ENCODE measurements around the gene SPINK7. TPM values are rescaled to one million over a fixed set of nuclear protein-coding genes. Genes with fewer than 3 reads are reported as not detected.
"Not testable (repeated sequence)": the region's sequence is repeated elsewhere in the genome, so short reads cannot be mapped to it uniquely, and the experiment has no call there.

The SPINK7 gene
- not detected in 2 replicates for total RNA-seq

DNA sequence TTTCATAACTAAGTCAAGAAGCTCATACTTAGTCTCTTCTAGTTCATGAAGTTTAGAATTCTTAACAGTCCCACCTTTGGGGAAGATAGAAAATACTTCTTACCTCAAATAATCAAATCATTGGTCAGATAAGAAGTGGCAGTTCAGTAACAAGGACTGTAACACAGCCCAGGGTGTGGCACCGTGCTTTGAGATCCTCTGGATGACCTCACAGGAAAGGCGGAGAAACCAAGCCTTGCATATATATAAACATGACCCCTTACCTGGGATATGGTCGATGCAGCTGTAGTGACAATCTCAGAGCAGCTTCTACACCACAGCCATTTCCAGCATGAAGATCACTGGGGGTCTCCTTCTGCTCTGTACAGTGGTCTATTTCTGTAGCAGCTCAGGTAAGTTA, at the start of gene SPINK7:
SPINK7 (plus strand) TSS at position 271 of the 400 bp plus-strand sequence; CDS start at position 332, 61 bp downstream.
- DNase-seq (ENCODE audit: low read depth in 2 of 2) = no peak

DNA sequence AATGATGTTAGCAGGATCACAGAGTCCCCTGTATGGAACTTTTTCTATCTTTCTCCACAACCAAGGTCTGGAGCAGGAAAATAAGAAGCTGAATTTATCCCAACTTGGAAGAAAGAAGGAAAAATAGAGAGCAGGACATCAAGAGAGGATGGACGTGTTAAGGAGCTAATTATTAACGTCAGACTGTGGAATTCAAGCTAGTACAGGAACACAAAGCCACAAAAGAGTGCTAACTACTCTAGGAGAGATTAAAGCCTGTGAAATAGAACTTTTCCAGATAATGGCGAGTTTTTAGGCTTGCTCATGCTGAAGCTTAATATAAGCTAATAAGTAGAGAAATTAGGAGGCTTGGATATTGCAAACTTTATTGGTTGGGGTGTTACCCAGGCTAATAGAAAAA, 44.3 kb upstream of the SPINK7 start:
- DNase-seq (ENCODE audit: low read depth in 2 of 2) = no peak

DNA sequence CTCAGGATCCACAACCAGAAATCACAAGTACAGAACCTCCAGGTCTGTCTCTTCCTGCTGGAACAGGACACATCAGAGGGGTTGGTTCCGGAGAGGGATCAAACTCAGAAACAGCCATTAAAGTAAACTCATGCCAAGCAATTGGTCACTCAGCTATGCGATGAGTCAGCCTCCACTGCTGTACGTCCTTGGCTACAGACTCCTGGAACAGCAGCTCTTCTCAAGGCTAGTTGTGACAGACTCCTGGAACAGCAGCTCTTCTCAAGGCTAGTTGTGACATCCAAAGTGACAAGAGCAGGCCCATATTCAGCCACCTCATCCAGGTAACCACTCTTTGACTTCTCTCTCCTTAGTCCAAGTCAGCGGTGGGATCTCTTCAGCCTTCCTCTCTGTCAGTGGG, 43.7 kb upstream of the SPINK7 start, which contains the start of gene SPINK13:
SPINK13 (plus strand) TSS at position 229 of the 400 bp plus-strand sequence. CDS start 1,279 bp downstream, outside the sequence.
- peak in 1 of 2 donors; percentile 78 for DNase-seq (ENCODE audit: low read depth in 2 of 2)

DNA sequence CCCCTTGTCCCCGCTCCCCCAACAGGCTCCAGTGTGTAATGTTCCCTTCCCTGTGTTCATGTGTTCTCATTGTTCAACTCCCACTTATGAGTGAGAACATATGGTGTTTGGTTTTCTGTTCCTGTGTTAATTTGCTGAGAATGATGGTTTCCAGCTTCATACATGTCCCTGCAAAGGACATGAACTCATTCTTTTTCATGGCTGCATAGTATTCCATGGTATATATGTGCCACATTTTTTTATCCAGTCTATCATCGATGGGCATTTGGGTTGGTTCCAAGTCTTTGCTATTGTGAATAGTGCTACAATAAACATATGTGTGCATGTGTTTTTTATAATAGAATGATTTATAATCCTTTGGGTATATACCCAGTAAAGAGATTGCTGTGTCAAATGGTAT, 37.1 kb upstream of the SPINK7 start:
- not testable (repeated sequence) for DNase-seq (ENCODE audit: low read depth in 2 of 2)

DNA sequence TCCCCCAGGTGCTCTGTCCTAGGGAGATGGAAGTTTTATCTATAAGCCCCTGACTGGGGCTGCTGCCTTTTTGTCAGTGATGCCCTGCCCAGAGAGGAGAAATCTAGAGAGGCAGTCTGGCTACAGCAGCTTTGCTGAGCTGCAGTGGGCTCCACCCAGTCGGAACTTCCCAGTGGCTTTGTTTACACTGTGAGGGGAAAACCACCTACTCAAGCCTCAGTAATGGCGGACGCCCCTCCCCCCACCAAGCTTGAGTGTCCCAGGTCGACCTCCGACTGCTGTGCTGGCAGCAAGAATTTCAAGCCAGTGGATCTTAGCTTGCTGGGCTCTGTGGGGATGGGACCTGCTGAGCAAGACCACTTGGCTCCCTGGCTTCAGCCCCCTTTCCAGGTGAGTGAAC, 31.3 kb upstream of the SPINK7 start:
- not testable (repeated sequence) for DNase-seq (ENCODE audit: low read depth in 2 of 2)

DNA sequence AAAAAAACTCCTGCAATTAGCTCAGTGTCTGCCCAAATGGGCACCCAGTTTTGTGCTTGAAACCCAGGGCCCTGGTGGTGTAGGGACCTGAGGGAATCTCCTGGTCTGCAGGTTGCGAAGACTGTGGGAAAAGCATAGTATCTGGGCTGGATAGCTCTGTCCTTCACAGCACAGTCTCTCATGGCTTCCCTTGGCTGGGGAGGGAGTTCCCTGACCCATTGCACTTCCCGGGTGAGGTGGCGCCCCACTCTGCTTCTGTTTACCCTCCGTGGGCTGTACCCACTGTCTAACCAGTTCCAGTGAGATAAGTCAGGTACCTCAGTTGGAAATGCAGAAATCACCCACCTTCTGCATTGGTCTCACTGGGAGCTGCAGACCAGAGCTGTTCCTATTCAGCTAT, 30.9 kb upstream of the SPINK7 start:
- not testable (repeated sequence) for DNase-seq (ENCODE audit: low read depth in 2 of 2)

DNA sequence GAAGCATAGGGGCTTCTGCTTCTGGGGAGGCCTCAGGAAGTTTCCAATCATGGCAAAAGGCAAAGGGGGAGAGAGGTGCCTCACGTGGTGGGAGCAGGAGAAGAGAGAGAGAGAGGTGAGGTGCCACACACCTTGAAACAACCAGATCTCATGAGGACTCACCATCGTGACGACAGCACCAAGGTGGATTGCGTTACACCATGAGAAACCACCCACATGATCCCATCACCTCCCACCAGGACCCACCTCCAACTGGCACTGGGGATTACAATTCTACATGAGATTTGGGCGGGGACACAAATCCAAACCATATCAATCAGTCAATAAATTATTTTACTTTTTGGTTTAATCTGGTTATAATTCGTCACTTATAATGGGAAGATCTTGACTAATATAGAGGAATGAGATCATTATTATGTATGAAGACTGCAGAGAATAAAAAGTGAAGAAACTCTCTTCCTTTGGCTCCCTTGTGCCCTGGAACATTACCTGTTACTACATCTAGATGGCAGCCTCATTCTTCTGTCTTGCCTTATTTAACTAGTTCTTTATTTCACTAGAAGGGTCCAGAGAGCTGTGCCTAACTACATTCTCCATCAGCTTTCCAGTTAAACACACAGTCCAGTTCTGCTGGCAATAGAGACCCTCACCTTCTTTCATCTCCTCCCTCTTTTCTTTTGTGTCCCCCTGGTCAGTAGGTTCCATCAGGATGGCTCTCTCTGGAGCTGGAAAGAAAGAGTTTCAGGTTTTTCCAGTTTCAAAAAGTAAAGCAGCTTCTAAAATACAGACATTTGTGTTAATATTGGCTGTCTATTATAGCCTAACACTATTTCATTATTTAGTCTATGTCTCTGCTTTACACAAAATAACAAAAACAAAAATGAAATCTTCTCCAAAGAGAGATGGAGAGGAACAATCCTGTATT, 21.7 kb upstream of the SPINK7 start:
- DNase-seq (ENCODE audit: low read depth in 2 of 2) = peak; percentile 12 to 29

DNA sequence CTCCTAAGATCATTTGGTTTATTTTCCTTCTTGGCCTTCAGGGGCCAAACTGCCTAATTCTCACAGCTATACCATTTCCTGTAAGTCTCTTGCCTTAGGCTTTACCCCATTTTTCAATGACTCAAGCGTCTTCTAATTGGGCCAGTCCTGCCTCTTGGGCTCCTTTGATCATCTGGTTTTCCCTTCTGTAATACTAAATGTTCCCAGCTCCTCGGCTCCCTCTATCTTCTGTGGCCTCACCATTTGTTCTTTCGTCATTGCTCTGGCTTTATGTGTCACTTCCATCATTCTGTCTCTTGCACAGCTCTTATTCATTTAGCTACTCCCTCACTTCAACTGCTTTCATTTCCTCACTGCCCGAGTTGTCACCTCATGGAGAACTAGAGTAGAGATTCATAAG, 14.5 kb upstream of the SPINK7 start:
- DNase-seq (ENCODE audit: low read depth in 2 of 2) = no peak

DNA sequence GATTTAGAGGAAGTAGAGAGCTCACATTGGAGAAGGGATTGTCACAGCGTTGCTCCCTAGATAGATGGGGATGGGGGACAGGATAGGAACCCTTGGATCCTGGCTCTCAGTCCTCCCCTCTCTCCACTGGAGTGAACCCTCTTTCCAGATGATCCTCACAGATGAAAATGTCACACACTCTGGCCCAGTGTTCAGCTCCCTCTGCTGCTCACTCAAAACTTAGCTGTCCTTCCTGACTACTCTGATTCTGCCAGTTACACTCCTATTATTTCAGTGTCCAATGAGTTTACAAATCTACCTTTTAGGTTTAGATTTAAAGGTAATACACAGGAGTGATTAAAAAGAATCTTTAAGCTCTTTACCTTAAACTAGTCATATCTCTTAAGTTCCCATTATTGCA, 5.8 kb upstream of the SPINK7 start:
- no peak for DNase-seq (ENCODE audit: low read depth in 2 of 2)

DNA sequence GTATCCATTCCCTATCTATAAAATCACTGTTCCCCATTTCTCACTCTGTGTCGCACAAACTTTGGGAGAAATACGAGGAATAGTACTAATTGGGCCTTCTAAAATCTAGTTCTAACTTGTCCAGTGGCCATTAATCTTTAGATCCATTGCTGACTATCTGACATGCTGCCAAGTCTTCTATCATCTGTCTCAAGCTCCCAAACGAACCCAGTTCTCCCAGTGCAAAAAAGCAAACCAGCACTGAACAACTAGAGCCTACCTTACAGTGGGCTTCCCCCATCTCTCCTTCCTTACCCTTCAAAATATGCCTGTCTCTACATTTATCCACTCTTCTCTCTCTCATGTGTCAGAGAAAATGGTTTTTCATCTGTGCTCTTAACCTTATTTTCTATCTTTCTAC, 3.2 kb upstream of the SPINK7 start:
- DNase-seq (ENCODE audit: low read depth in 2 of 2) = no peak

DNA sequence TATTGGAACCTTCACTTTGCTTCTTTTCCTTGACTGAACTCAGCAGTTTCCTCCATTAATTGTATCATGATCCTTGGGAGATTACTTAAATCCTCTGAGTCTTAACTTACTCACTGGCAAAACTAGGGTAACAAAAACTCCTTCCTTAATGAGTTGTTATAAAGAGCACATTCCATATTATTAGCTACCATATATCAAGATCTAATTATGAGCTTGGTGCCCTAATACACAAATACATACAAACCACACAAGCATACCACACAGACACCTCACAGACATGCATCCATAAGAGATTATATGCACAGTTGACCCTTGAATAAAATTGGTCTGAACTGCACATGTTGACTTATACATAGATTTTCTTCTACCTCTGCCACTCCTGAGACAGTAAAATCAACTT, 2.5 kb upstream of the SPINK7 start:
- DNase-seq (ENCODE audit: low read depth in 2 of 2) = no peak

DNA sequence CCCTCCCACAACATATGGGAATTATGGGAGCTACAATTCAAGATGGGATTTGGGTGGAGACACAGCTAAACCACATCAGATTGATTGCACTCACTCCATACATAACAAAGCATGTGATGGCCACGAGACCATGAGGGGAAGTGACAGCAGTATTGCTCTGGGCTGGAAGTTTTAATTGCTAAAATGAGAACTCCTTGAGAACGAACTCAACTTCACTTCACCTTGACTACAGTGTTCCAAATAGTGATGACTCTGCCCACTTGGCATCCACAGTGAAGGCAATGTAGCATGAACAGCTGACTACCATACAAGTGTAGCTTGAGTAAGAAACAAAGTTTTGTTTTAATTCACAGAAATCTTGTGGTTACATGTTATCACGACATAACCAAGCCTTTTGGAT, 739 bp upstream of the SPINK7 start:
- no peak for DNase-seq (ENCODE audit: low read depth in 2 of 2)

DNA sequence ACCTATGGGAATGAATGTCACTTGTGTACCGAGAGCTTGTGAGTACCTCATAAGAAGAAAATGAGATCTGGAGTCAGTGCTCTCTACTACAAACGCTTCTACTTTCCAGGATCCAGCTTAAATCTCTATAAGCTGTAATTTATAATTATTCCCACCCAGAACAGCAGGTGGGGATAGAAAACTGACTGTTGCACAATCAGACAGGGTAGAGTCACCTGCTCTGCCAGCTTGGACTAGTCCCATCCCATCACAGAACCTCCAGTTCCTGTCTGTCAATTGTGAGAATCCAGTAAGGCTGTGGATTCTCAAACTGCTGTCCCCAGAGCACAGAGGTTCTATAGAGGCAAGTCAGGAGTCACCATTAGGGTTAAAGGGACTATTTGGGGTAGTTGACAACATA, 2.0 kb downstream of the SPINK7 start:
- DNase-seq (ENCODE audit: low read depth in 2 of 2) = no peak

DNA sequence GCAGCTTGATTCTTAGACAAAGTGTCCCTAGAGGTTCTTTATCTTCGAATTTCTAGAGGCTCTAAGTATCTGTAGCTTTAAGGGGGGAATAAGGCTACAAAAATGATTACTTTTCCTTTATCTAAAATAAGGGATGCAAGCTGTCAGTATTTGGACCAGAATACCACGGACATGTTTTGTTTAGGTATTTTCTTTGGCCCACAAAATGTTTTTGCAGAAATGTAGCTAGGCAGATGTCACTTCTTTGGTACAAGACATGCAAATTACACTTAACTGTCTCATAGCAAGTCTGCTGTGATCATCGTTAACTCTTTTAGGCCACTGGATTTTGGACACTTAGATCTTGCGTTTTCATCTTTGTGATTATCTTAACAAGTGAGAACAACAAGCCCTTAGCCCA, 2.5 kb downstream of the SPINK7 start:
- DNase-seq (ENCODE audit: low read depth in 2 of 2) = no peak

DNA sequence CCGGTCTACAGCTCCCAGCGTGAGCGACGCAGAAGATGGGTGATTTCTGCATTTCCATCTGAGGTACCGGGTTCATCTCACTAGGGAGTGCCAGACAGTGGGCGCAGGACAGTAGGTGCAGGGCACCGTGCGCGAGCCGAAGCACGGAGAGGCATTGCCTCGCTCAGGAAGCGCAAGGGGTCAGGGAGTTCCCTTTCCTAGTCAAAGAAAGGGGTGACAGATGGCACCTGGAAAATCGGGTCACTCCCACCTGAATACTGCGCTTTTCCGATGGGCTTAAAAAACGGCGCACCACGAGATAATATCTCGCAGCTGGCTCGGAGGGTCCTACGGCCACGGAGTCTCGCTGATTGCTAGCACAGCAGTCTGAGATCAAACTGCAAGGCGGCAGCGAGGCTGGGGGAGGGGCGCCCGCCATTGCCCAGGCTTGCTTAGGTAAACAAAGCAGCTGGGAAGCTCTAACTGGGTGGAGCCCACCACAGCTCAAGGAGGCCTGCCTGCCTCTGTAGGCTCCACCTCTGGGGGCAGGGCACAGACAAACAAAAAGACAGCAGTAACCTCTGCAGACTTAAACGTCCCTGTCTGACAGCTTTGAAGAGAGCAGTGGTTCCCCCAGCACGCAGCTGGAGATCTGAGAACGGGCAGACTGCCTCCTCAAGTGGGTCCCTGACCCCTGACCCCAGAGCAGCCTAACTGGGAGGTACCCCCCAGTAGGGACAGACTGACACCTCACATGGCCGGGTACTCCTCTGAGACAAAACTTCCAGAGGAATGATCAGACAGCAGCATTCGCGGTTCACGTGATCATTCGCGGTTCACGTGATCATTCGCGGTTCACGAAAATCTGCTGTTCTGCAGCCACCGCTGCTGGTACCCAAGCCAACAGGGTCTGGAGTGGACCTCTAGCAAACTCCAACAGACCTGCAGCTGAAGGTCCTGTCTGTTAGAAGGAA, 8.1 kb downstream of the SPINK7 start:
- DNase-seq (ENCODE audit: low read depth in 2 of 2) = not testable (repeated sequence)

DNA sequence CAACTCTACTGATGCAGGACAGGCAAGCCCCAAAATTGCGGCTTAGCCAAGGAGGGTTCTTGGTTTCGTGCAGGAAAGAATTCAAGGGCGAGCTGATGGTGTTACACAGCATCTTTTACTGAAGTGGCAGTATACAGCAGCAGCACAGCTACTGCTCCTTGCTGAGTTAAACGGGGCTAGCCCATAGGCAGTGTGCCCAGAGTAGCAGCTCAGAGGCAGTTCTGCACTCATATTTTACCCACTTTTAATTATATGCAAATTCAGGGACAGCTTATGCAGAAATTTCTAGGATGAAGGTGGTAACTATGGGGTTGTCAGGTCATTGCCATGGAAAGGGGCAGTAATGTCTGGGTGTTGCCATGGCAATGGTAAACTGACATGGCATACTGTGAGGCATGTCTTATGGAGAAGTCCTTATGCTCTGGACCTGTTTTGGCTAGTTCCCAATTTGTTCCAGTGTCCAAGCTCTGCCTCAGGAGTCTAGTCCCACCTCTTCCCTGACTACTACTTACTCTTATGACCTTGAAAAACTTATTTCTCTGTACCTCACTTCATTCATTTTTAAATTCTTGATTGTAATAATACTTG, 21.1 kb downstream of the SPINK7 start:
- DNase-seq (ENCODE audit: low read depth in 2 of 2) = no peak

DNA sequence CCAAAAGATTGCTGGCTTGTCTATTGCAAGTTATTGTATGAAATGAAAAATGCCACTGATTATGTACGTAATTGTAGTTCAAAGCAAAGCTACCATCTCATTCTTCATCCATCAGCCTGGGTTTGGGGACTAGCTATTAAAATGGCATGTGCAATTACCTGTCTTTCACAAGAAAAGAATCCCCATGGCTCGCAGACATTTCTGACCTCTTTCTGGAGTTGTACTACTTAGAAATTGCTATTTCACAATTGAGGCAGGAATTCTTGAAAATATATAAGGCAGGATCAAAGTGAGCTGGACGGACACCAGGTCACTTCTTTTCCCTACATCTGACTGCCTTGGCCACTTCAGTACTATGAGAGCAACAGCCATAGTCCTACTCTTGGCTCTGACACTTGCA, 23.0 kb downstream of the SPINK7 start, which contains the start of gene SPINK9:
SPINK9 (plus strand) TSS at position 301 of the 400 bp plus-strand sequence; CDS start at position 356, 55 bp downstream.
- DNase-seq (ENCODE audit: low read depth in 2 of 2) = no peak

DNA sequence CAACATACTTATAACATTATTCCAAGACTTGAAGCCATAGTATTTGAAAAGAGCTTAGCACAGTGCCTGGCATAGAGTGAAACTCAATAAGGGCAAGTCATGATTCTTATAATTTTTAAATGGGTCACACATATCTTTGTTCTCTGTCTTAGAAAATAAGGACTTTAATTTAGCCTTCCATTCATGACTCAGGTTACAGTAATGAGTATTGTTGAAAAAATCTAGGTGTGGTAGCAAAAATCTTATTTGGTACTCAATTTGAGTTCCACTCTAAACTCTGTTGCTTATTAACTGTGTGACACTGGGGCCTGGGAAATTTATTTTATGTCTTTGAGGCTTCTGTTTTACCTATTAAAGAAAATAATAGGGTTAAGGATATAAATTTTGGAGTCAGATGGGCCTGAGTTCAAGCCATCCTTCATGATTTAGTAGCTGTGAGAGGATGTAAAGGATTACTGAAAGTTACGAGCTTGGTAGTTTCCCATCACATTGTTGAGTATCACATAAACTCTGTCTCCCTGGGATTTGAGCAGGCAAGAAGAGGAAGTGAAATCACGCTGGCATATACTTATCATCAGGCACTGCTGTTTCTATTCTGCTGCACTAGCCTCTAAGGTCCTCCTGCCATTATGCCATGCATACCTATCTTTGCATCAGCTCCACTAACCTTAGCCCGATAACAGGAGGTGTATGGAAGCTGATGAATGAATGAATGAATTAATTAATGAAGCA, 24.6 kb downstream of the SPINK7 start:
- DNase-seq (ENCODE audit: low read depth in 2 of 2) = no peak

DNA sequence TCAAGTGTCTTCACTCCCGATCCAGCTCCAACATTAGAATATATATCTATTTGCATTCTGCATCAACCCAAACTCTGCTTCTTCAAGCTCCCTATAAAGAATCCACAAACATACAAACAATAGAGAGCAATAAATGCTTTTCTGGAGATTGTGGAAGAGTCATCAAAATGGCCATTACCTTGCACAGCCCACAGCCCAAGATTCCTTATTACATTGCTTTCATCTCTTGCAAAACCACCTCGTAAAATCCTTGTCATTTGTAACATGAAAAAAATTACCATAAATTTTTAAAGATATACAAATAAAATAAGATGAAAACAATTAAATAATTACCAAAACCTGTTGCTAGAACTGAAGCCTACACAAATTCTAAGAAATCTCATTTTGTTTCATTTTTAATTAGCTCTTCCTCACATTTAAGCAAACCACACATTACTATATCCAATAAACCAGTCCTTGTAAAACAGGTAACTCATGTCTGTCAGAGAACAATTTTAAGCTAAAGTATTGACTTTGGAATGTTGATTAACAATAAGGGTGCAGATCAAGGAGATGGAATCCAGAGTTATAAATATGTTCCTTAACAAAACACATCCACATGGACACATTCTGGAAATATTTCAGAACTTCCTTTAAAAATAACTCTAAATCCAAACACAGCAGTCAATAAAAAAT, 30.3 kb downstream of the SPINK7 start:
- no peak for DNase-seq (ENCODE audit: low read depth in 2 of 2)

DNA sequence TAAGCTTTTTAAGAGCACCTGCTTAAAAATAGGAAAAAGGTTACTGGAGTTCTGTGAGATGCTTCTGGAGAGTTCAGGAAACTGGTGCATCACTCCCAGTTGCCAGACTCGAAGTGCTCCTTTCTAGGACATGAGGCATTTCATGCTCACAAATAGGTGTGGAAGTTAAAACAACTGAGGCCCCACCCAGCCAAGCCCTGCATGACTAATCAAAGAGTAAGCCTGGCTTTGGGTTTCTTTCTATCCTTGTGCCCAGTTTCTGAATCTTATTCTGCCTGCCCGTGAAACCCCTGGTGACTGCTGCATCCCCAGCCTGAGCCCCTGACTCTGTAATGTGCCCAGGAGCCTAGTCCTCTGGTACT, 30.8 kb downstream of the SPINK7 start:
- DNase-seq (ENCODE audit: low read depth in 2 of 2) = no peak
